ENCODE results near the gene PPFIBP1.

Gene PPFIBP1

DNA sequence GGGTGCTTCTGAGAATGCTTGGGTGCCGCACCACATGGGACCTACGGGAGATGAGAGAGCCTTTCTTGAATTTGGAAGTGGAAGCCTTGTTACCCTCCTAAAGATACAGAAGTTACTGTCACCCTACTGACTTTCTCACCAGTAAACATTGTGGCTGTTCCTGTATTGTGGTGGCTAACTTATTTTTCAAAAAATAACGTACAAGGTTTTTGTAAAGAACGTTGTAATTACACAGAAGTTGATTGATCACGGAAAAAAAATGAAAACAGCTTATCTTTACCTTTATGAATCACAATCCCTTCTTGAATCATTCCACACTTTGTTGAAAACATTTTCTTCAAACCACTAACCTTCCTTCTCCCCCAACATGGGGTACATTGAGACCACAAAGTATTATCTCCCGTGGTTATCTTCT is 22.0 kb upstream of the PPFIBP1 start:
- no peak overlapping the region for H3K4me3 ChIP-seq
- no peak for DNase-seq (ENCODE audit: low spot score)
- TF ChIP-seq, protein P1, sequence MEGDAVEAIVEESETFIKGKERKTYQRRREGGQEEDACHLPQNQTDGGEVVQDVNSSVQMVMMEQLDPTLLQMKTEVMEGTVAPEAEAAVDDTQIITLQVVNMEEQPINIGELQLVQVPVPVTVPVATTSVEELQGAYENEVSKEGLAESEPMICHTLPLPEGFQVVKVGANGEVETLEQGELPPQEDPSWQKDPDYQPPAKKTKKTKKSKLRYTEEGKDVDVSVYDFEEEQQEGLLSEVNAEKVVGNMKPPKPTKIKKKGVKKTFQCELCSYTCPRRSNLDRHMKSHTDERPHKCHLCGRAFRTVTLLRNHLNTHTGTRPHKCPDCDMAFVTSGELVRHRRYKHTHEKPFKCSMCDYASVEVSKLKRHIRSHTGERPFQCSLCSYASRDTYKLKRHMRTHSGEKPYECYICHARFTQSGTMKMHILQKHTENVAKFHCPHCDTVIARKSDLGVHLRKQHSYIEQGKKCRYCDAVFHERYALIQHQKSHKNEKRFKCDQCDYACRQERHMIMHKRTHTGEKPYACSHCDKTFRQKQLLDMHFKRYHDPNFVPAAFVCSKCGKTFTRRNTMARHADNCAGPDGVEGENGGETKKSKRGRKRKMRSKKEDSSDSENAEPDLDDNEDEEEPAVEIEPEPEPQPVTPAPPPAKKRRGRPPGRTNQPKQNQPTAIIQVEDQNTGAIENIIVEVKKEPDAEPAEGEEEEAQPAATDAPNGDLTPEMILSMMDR (IDR thresholded peaks at IDR 0.05), result no peak
- no peak overlapping the region for H3K27ac ChIP-seq

DNA sequence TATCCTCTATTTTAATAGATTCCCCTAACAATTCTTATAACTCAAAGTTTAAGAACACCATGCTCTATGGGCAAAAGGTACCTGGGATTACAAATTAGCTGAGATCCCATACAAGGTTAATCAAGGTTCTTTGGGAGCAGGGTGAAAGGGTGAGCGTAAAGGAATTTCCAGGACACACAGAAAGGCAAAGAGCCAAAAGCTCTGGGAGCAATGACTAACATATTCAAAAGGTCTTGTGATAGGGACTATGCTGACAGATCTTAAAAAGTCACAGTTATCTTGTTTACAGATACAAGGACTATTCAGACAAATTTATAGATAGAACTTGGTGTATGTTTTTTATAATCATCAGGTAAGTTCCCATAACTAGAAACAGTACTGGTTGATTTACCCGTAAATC is 19.5 kb upstream of the PPFIBP1 start:
- TF ChIP-seq, protein P1 (IDR thresholded peaks at IDR 0.05), result no peak
- no peak overlapping the region for H3K4me3 ChIP-seq
- DNase-seq (ENCODE audit: low spot score), result no peak
- no peak overlapping the region for H3K27ac ChIP-seq

DNA sequence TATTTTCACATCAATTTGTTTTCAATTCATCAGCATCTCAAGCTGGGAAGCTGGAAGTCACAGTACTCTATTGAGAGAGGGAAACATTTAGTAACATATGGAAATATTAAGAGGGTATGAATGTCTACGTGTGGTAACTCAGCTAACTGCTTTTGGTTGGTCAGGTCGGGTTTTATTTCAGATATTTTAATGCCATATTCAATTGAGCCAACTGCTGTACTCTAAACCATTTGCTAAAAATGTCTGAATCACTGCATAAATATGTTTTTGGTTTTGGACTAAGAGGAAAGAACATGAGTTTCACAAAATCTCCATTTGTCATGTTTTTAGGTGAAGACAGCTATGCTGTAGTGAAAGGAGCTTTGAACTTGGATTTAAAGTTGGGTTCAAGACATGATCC is 18.9 kb upstream of the PPFIBP1 start:
- TF ChIP-seq, protein P1 (IDR thresholded peaks at IDR 0.05), result no peak
- no peak for DNase-seq (ENCODE audit: low spot score)
- Histone ChIP-seq H3K27ac (peak overlapping the region in 1 of 2 donors; percentile 69), H3K4me3 (no peak overlapping the region)

DNA sequence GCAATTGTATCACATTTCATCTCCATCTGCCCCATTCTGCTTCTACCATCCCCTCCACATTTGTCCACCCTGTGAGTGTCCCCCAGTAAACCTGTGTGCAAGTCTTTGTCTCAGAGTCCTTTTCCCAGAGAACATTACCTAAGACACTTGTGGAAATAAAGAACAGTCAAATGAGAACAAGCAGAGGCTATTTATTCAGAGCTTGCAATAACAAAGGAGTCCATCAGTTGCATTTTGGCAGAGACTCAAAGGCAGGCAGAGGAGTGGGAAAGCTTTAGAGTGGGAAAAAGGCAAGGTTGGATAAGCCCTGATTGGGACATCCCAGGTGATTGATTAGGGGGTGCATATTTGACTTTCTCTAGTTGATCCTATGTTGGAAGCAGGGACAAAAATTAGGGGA is 18.2 kb upstream of the PPFIBP1 start:
- peak overlapping the region in 1 of 2 donors; percentile 69 for H3K27ac ChIP-seq
- no peak overlapping the region for H3K4me3 ChIP-seq
- DNase-seq (ENCODE audit: low spot score), result no peak
- TF ChIP-seq, protein P1 (IDR thresholded peaks at IDR 0.05), result no peak

- TF ChIP-seq, protein P1 (IDR thresholded peaks at IDR 0.05), result no peak
- no peak for DNase-seq (ENCODE audit: low spot score)
- H3K27ac ChIP-seq, result no peak overlapping the region
- H3K4me3 ChIP-seq, result no peak overlapping the region
Measured at GRCh38 chr12:27506645-27507189, 17.3 kb upstream of the PPFIBP1 start.

- no peak overlapping the region for H3K4me3 ChIP-seq
- H3K27ac ChIP-seq, result no peak overlapping the region
- TF ChIP-seq, protein P1 (IDR thresholded peaks at IDR 0.05), result no peak
- no peak for DNase-seq (ENCODE audit: low spot score)
Measured at GRCh38 chr12:27508736-27509431, 15.1 kb upstream of the PPFIBP1 start.

Measured in coronary artery (tissue), 2 donors.